ENCODE data around the gene IGSF5. TPM values are rescaled to one million over a fixed set of nuclear protein-coding genes. Genes with fewer than 3 reads are reported as not detected.

Gene IGSF5
- total and polyA plus RNA-seq, 9 of the 15 experiments (the other 6 are each of a cell fraction or from before 2014, with no cell fraction given): not detected

GRCh38 chr21:39842741-39843459, 97.9 kb downstream of the IGSF5 start (continued):
- peak; percentile 80 for TF ChIP-seq RREB1 (CRISPR knock-in tag; IDR thresholded peaks at IDR 0.05)
- TF ChIP-seq ZNF785 (CRISPR knock-in tag; IDR thresholded peaks at IDR 0.05): no peak
- TF ChIP-seq PBX2 (CRISPR knock-in tag; IDR thresholded peaks at IDR 0.05; ENCODE audit: low read depth): no peak
- 0 out of 2 replicates have a peak, but pooled peaks have one; percentile 13 for TF ChIP-seq PBX2 (tag; conservative IDR thresholded peaks at IDR 0.05; ENCODE audit: low read depth)
- 0 out of 2 replicates have a peak, but pooled peaks have one; percentile 18 for TF ChIP-seq HMG20A (CRISPR knock-in tag; conservative IDR thresholded peaks at IDR 0.05)
- 0 out of 4 replicates have a peak, but pooled peaks of 1 of the 2 experiments have one; percentile 8 for TF ChIP-seq RCOR1 (IDR thresholded peaks at IDR 0.05; ENCODE audit: borderline replicate concordance in 1 of 2, low read depth in 2 of 2, low read length in 2 of 2)
- 0 out of 2 replicates have a peak, but pooled peaks have one; percentile 22 for TF ChIP-seq DEAF1 (CRISPR knock-in tag; IDR thresholded peaks at IDR 0.05)
- TF ChIP-seq FOS (IDR thresholded peaks at IDR 0.05; ENCODE audit: extremely low read depth, insufficient read length): no peak
- TF ChIP-seq ZNF644 (tag; IDR thresholded peaks at IDR 0.05; ENCODE audit: low read depth): 0 out of 2 replicates have a peak, but pooled peaks have one; percentile 30
- 0 out of 2 replicates have a peak, but pooled peaks have one; percentile 10 for TF ChIP-seq ZNF449 (CRISPR knock-in tag; IDR thresholded peaks at IDR 0.05)
- no peak for TF ChIP-seq FOXP4 (CRISPR knock-in tag; IDR thresholded peaks at IDR 0.05; ENCODE audit: borderline replicate concordance)
- TF ChIP-seq KAT2B (IDR thresholded peaks at IDR 0.05; ENCODE audit: low read depth, low read length): no peak
